ENCODE data around the gene MAT2B.

DNA sequence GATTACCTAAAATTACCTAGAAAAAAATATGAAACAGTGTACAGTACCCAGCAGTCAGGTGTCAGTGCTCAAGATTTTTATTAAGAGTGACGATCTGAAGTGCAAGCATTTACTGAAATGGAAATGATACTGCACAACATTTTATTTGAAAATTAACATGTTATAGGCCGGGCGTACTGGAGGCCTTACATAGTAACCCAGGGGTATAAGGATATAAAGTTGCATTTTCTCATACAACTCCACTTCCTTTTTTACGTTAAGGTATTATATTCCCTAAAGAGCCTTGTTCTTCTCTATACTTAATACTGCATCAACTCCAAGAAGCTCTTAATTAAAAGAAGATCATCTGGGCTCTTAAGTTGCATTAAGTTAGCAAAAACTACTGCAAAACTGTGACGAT is 3.3 kb downstream of the MAT2B start:
- no peak for TF ChIP-seq EP300 (IDR thresholded peaks at IDR 0.05)
- TF ChIP-seq, protein P1, sequence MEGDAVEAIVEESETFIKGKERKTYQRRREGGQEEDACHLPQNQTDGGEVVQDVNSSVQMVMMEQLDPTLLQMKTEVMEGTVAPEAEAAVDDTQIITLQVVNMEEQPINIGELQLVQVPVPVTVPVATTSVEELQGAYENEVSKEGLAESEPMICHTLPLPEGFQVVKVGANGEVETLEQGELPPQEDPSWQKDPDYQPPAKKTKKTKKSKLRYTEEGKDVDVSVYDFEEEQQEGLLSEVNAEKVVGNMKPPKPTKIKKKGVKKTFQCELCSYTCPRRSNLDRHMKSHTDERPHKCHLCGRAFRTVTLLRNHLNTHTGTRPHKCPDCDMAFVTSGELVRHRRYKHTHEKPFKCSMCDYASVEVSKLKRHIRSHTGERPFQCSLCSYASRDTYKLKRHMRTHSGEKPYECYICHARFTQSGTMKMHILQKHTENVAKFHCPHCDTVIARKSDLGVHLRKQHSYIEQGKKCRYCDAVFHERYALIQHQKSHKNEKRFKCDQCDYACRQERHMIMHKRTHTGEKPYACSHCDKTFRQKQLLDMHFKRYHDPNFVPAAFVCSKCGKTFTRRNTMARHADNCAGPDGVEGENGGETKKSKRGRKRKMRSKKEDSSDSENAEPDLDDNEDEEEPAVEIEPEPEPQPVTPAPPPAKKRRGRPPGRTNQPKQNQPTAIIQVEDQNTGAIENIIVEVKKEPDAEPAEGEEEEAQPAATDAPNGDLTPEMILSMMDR (IDR thresholded peaks at IDR 0.05), result no peak

Data from stomach (tissue), 4 donors.